Cortex of kidney (tissue), 1 donor: ENCODE results near the gene ENC1.

Experiments used
- DNase-seq: peaks from one replicate; lab custom pipeline; 2025; lab: John Stamatoyannopoulos, UW

Gene ENC1

DNA sequence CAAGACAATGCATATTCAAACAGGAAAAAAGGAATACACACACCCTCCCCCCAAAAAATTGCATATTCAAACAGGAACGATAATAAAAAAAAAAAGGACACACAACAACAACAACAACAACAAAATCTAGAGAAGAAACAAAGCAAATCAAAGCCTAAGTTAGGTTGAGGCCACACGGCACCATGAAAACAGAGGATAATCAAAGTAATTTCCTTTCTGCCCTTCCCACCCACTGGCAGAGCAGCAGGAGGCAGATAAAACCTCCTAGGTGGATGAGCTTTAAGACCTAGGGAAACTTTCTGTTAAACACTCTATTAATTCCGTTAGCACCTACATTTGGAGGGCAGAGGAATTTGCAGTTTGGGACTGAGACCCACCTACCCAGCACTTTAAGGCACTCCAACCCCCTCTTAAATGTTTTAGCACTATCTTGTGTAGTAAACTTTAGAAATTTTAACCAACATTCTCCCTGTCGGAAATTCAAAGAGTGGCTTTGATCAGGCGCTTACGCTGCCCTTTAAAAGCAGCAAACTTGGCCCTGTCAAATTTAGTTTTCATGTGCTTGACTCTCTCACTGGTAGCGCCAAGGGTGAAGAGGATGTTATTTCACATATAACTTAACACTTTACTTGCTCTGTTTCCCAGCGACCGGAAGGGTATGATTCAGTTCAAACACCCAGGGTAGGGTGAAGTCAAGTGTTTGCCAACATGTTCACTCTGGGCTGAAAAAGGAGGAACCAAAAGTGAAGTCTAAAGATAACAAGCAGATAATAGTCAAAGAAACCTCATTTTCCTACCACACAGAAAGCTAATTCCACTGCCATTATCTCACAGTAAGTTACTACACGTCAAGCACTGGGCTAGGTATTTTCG is 9.2 kb downstream of the ENC1 start:
- no peak for DNase-seq

DNA sequence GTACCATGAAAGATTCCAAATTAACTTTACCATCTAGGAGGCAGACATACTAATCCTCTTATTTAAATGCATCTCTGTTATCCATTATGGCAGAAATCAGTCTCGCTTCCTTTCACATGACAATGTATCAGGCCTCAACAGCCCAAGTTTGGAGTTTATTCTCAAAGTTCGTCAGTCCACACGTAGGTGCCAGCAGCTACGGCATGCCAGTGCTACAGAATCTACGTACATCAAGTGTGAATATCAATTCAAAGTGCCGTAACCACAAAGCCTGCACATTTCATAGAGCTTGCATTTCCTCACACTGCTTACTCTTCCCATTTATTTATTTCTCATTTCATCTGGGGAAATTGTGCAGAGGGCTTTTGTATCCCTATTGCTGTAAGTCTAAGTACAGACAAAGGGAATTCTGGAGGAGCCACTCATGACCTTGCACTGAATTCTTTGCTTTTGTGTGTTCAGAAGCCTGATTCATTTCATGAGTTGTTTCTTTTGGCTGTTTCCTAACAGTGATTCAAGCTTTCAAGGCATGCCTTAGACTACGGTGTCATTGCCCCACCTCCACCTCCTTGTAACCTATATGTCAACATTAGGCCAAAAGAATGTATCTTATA is 10.0 kb downstream of the ENC1 start:
- DNase-seq: no peak

DNA sequence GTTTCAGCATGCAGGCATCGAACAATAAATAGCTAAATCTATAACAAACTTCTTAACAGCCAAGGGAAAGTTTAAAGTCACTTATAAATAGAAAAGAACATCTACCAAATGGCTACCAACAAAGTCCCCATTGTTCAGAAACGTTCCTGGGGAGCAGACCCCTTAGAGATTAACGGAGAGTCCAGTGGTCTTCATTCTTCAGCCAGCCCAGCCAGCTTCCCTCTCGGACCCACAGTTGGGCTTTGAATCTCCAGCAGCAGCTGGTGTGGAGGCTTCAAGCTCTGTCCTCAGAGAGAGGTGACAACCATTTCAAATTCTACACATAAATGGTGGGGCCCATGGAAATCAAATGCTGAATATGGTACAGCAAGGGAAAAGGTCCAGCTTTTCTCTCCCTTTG is 11.2 kb downstream of the ENC1 start:
- DNase-seq: no peak

DNA sequence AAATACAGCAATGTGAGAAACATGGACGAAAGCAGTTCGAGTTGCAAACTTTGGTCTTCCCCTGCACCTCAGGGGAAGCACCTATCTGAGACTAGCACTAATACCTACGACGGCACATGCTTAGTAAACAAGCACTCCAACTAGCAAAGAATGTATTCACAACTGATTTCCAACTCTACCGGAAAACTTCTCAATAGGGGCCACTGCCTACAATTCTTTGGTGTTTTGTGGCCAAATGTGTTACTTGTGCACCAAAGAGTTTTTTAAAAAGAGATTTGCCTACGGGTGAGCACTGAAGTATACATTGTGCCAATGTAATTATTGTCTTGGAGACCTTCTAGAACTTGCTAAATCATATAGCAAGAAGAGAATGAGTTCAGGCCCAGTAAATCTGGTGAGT is 12.2 kb downstream of the ENC1 start:
- no peak for DNase-seq

DNA sequence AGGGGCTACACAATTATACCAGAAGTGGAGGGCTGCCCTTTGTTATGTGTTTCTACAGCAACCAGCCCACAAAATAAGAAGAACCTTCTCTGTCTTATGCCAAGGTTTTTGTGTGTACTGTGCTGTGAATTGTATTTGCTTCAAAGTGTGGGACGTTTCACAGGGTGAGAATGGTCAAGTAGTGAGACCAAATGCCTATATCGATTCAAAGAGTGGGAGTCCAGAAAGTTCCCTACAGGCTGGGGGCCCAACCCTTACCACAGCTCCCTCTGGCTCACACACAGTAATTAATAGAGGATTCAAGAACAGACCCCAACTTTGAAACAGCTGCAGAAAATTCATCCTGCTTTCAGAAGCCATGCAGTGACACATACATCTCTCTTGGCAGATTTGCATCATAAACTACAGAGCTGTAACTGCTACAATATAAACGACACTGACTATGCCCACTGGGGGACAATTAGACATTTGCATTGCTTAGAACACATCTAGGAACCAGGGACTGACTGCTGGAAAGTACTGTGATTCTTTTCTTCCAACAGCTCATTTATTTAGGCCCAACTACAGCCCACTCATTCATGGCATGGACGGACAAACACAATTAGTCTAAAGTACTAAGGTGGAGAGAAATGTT is 12.8 kb downstream of the ENC1 start:
- no peak for DNase-seq

DNA sequence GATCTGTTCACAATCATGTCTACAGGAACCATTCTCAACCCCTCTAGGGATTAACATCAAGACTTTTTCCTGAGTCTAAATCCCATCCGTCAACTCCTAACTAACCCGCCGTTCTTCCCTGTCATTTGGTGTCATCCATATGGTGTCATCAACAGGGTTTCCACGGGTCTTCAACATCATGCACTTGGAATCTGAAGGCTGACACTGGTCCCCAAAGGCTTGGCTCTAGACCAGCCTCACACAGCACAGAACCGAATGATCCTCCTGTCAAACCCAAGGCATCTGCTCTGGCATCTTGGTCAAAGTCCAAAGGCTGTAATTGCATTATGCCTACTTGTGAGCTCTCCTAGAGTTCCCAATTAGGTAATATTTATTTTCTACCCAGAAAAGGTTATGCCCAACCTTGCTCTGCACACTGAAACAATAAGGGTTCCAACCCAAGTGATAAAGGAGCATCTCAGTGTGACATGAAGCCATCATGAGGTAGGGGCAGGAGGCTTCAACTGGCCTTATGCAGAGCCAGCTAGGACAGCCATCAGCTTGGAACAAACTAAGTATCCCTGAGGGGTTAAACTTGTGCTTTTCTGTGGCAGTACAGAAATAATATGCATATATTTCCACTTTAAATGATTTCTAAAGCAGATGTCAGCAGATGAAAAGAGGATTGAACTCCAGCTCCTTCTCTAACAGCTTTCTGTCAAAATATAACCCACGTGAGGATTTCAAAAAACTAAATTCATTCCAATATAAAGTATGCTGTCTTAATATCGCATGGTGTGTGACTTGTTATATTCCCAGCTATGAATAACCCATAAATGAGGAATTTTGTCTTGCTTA is 13.9 kb downstream of the ENC1 start:
- no peak for DNase-seq

DNA sequence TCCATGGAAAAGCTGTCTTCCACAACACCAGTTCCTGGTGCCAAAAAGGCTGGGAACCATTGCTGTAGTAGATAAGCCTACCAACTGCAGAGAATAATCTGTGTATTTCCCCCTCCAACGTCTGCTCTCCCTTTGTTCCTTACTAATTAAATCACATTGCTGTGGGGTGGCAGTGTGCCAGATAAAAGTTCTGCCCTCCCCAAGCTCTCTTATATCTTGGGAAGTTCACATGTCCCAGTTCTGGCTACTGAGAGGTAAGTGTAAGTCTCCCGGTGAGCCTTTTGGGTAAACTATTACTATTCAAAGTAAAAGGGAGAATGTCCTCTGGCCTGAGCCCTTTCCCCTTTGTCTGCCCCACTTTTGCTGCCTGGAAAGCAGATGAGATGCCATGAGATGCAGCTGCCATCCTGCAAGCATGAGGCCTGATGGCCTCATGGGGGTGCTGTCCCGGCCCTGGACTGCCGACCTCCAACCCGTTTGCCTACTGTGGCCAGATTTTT is 14.7 kb downstream of the ENC1 start:
- DNase-seq: no peak

DNA sequence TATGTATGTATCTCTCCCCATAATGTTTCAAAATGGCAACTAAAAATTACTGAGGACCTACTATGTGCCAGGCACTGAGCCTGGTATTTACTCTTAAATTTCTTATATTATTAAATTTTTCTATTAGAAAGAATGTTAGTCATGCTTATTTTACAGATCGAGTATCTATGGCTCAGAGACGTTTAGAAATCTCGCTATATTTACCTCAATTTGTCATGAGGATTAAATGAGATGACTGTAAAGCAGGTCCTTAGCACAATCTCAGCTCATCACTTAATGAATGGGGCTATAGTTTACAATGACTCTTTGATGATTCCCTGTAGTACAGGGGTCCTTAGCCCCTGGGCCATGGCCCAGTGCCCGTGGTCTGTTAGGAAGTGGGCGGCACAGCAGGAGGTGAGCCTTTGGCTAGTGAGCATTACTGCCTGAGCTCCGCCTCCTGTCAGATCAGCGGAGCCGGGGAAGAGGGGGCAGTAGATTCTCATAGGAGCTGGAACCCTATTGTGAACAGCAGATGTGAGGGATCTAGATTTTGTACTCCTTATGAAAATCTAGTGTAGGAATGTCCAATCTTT is 15.5 kb downstream of the ENC1 start:
- no peak for DNase-seq

DNA sequence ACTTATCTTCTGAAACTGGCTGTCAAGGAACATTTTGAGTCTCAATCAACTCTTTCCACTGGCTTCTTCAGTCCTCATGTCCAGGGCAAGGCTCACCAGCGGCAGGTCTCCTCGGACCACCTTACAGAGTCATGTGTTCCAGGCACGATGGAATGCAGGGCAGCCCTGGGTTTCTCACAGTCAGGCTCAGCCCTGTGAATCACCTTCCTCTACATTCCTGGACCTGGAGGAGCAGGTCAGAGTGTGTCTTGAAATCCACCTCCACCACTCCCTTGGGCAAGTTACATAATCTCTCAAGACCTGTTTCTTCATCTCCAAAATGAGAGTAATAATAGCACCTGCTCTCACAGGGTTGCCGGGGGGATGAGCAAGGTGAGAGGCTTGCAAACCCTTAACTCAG is 16.0 kb downstream of the ENC1 start:
- DNase-seq: no peak

DNA sequence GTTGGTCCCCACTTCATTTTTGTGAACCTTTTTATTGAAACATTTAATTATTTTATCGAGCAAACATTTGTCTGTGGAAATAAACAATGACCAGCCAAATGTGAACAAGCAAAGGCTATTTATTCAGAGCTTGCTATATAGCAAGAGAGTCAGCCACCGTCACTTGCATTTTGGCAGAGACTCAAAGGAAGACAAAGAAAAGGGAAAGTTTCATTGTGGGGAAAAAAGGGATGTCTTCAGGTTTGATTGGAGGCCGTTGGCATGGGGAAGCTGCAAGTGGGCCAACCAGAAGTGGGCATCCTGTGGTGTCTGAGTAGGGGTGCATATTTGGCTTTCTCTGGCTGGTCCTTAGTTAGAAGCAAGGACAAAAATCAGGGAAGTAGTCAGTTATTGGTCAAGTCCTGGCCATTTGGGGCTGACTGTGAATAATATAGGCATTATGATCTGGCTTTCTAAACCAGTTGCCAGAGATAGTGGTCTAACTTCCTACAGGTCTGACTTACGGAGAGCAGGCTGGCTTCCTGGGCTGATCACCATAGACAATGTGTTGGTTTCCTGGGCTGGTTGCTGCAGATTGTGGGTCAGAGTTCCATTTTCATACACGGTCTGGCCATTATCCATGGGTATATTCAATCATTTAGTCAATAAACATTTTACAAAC is 16.6 kb downstream of the ENC1 start:
- DNase-seq: no peak

DNA sequence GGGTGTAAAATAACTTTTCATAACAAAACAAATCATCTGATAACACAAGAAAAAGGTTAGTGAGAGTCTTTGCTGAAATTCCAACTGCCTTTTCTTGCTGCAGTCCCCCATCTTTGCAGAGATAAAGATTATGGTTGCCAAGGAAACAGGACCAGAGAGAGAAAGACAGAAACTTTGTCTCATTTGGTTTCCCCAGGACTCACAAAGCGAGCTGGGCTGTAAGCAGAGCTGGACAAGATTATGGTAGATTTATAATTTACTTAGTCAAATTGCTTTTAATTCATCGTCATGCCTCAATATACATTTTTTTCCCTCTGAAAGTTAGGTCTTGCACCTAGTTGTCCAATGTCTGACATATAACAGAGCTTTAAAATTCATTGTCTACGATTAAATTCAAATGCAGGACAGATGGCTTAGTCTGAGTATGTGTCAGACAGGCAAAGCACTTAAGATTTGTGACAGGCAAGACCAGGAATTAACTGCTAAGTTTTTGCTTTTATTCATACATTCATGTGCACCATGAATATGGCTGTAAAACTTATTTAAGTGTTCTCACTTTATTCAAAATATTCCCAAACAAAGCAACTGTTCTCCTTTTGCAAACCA is 17.4 kb downstream of the ENC1 start:
- no peak for DNase-seq

DNA sequence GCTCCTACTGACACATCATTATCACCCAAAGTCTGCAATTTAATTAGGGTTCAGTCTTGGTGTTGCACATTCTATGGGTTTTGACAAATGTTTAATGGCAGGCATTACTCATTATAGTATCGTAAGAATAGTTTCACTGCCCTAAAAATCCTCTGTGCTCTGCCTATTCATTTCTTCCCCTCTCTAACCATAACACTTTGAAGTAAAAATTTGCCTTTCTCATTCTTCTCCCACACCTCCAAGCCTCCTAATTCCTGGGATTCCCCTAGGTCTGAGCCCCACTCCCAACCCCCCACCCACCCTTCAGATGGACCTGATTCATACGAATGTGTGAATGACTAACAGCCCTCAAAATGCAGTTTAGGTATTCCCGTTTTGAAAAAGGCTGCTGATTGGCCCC is 18.4 kb downstream of the ENC1 start:
- DNase-seq: no peak

DNA sequence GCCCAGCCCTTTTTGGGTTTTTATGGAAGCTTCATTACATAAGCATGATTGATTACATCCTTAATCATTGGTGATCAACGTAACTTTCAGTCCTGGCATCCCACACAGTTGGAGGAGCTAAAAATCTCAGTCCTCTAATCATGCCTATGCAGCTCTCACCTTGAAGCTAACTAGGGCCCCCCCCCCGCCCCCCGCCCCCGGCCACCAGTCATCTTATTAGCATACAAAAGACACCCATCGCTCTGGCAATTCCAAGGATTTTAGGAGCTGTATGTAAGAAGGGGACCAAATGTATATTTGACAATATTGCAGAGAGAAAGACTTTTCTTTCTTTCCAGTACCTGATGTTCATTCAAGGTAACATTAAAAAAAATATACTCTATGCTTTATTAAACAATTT is 19.0 kb downstream of the ENC1 start:
- no peak for DNase-seq

DNA sequence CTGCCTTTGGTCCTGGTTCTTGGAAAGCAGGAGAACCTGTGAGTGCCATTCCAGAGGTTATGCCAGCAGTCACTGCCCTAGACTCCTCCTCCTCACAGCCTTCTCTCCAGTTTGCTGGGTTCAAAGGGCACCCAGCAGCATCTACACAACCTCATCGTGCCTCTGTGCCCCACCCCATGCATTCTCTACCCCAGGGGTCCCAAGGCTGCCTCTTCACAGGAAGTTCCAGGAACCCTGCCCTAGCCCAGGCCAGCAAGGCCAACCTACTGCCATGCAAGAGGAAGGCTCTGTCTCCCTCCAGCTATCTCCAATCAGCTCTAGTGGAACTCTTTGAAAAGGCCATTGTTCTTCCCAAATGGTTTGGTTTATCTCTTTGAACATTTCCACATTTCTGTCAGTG is 21.2 kb downstream of the ENC1 start:
- DNase-seq: no peak

DNA sequence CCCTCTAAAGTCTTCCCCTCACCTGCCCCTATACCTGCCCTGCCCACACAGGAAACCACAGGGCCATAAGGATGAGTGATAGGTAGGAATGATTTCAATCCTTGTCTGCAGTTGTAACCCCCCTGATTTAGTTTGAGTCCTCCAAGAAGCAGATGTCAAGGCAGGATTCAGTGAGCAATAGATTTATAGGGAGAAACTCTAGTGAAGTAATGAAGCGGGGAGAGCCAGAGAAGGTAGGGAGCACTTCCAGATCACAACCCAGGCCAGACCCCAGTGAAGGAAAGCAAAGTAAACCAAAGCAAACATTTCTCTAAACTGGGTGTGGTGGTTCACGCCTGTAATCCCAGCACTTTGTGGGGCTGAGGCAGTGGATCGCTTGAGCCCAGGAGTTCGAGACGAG is 22.4 kb downstream of the ENC1 start:
- DNase-seq: no peak

DNA sequence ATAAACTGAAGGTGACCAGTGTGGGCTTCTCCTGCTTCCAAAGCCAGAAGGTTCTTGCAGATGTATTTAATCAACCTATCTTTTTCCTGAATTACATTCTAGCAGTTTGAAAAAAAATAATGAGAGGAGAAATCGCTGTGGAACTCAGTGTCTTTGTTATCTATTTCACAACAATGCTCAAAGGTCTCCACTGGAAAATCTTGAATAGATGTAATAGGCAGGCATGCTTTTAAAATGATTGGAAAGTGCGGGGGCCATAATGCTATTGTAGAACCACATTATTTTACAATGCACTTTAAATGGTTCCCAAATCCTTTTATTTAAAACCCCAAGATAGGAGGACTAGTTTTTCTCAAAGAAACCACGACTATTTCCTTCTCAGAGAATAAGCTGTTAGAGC is 23.3 kb downstream of the ENC1 start:
- no peak for DNase-seq

DNA sequence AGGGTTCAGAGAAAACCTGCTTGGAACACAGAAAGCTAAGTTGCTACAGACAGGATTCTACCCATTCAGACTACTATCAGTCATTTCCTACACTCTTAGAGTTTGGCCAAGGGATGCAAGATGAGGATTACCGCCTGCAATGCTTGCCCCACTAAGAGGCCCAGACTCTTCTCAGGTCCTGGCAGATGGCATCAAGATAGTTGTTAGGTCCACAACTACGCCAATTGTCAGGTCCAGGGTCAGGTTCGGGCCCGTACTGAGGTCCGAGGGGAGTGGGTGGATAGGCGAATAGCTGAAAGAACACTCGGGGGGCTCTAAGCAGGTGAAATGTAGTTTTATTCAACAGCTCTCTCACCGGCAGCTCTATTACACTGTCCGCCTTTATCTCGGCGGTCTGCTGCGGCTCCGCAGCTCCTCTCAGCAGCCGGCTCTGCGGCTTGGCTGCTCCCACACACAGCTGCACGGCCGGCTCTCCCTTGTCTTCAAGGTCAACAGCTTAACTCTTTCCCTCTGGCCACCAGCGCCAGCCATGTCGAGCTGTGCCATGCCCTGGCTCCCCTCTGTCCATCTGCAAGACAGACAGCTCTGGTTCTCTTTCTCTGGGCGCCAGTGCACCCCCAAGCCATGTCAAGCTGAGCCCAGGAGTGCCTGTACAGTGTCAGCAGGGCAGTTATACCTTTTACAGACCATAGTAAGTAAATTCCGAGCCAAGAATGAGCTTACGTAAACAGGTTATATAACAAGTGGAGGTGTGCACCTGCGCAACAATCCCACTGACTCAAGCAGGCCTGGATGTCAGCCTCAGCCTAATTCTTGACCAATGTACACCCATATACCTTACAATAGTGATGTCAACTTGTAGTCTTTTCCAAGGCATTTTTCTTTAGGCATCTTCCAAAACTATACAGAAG is 24.0 kb downstream of the ENC1 start:
- DNase-seq: no peak

DNA sequence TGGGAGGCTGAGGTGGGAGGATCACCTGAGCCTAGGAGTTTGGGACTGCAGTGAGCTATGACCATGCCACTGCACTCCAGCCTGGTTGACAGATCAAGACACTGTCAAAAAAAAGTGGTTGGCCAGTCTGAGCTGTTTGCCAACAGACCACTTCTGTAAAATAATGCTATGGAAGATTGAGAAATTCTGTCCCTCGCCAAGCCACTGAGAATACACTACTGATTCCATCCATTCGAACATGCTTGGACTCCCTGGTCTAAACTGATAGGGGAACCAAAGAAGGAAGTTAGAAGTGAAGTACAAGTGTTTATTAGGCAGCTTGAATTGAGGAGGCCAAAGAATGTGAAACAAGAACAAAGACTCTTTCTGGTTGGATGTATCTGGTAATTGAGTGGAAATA is 27.2 kb downstream of the ENC1 start:
- no peak for DNase-seq

DNA sequence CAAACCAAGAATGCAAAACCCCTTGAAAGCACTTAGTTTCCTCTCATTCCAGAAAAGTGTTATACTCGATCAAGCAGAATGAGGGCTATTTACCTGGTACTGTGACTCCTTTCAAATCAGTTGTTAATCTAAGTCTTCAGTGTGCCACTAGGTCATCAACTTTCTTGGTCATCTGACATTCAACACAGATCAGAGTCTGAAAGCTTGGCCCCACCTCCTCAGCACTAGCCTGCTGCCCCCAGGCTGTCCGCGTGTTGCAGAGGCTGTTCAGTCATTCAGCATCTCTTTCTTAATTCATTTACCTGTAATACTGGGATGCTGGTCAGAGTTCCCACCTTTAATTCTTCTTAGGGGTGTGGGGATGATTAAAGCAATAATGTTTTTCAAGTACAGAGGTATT is 28.5 kb downstream of the ENC1 start:
- no peak for DNase-seq
